ENCODE data around the gene PRKG1. TPM values are rescaled to one million over a fixed set of nuclear protein-coding genes. Genes with fewer than 3 reads are reported as not detected.

The PRKG1 gene
- total RNA-seq, 5 donors from 2014 or later (not counting 1 experiment from before 2014, with no cell fraction given): 0.03 to 0.26 (median 0.19) TPM; not detected in 1

DNA sequence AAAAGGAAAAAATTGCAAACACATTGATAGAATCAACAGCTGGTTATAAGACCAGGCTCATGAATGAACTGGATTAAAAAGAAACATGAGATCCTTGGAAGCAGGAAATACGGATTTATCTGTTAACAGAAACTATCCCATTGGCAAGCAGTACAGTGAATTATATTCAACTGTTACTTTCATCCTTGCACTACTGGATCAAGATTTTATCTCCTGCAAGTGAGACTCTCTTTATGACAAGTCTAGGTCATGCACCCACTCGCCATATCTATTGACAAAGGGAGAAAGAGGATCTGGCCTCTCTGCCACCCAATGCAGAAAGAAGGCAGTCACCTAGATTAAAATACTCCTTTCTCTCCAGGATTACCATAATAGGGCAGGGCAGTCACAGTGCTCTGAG, 583.7 kb downstream of the PRKG1 start:
- WGBS (ENCODE audit: insufficient coverage): no CpG with 5 or more reads among the region's 2 CpGs
- no peak overlapping the region for H3K4me3 Mint-ChIP-seq
- H3K27ac Mint-ChIP-seq: no peak overlapping the region
- H3K4me1 ChIP-seq (ENCODE audit: control insufficient read depth in 1 of 2, extremely low read depth in 1 of 2, insufficient read depth in 2 of 2, low read length in 2 of 2): no peaks in the 10 kb centered on the region
- no peak for ATAC-seq (replicated peaks in 1 of 4)
- no peaks in the 10 kb centered on the region for H3K36me3 ChIP-seq (ENCODE audit: control insufficient read depth in 2 of 2, extremely low read depth in 1 of 2, insufficient read depth in 1 of 2, low read length in 1 of 2)
- no peak overlapping the region for H3K4me3 ChIP-seq (ENCODE audit: control insufficient read depth in 1 of 2, extremely low read depth in 1 of 2, low read length in 1 of 2)
- peaks cover 12 to 24% of the 10 kb centered on the region in 2 donors for H3K27me3 Mint-ChIP-seq
- H3K27ac ChIP-seq (ENCODE audit: low read length): no peak overlapping the region
- POLR2A ChIA-PET: no interaction called here
- H3K9me3 Mint-ChIP-seq: no peaks in the 10 kb centered on the region
- CTCF ChIA-PET: no interaction called here
- no peaks in the 10 kb centered on the region for H3K9me3 ChIP-seq
- H3K4me1 Mint-ChIP-seq: no peaks in the 10 kb centered on the region
- no peaks in the 10 kb centered on the region for H3K27me3 ChIP-seq (replicated peaks in 1 of 2; ENCODE audit: control insufficient read depth in 2 of 2, extremely low read depth in 1 of 2, insufficient read depth in 2 of 2, low read length in 1 of 2)
- no peaks in the 10 kb centered on the region for H3K36me3 Mint-ChIP-seq
- DNase-seq: no peak

DNA sequence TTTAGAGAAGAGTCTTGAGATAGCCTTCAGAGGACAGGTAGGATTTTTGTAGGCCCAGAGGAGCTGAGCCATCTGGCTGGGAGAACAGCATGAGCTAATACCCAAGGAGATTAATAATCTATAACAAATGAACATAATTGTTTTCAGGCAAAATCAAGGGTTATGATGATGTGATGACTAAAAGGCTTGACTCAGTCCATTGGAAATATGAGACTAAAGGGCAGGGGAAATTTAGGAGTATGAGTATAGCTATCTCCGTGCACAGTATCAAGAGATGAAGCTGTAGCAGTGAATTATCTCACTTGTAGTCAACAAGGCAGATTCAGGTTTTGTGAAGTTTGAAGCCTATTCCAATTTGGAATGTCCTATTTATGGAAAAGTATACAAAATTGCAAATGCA, 585.1 kb downstream of the PRKG1 start:
- H3K27ac ChIP-seq (ENCODE audit: low read length): no peak overlapping the region
- ChIA-PET POLR2A (no interaction called here), CTCF (interaction anchor here in 1 of 2 donors (0.8 kb wide), 1 partner anchor 8 kb away, joined by 3 read pairs; no protein-coding TSS in a partner anchor)
- Mint-ChIP-seq H3K36me3 (no peaks in the 10 kb centered on the region), H3K9me3 (no peaks in the 10 kb centered on the region), H3K4me3 (no peak overlapping the region), H3K4me1 (no peaks in the 10 kb centered on the region), H3K27ac (no peak overlapping the region), H3K27me3 (peaks cover 12 to 21% of the 10 kb centered on the region in 2 donors)
- no peaks in the 10 kb centered on the region for H3K4me1 ChIP-seq (ENCODE audit: control insufficient read depth in 1 of 2, extremely low read depth in 1 of 2, insufficient read depth in 2 of 2, low read length in 2 of 2)
- H3K9me3 ChIP-seq: no peaks in the 10 kb centered on the region
- DNase-seq: no peak
- no CpG with 5 or more reads among the region's 1 CpG for WGBS (ENCODE audit: insufficient coverage)
- ATAC-seq (replicated peaks in 1 of 4): no peak
- no peaks in the 10 kb centered on the region for H3K27me3 ChIP-seq (replicated peaks in 1 of 2; ENCODE audit: control insufficient read depth in 2 of 2, extremely low read depth in 1 of 2, insufficient read depth in 2 of 2, low read length in 1 of 2)
- no peak overlapping the region for H3K4me3 ChIP-seq (ENCODE audit: control insufficient read depth in 1 of 2, extremely low read depth in 1 of 2, low read length in 1 of 2)
- no peaks in the 10 kb centered on the region for H3K36me3 ChIP-seq (ENCODE audit: control insufficient read depth in 2 of 2, extremely low read depth in 1 of 2, insufficient read depth in 1 of 2, low read length in 1 of 2)

DNA sequence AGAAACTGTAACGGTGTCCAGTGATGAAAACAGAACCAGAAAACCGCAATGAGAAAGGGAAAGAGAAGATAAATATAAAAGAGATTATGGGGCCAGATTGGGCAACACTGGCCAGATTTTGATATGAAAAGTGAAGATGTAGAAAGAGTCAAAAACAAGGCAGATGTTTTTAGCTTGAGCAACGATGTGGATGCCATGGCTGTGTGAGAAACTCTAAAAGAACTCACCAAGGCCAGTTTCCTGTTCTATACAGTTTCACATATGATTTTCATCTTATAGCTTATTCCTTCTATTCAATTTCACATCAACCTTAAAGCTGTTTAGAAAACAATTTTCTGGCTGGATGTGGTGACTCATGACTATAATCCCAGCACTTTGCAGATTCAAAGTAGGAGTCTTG, 588.8 kb downstream of the PRKG1 start:
- Mint-ChIP-seq H3K4me1 (no peaks in the 10 kb centered on the region), H3K27ac (no peak overlapping the region), H3K36me3 (no peaks in the 10 kb centered on the region), H3K4me3 (no peak overlapping the region), H3K27me3 (peaks cover 0 to 12% of the 10 kb centered on the region in 2 donors), H3K9me3 (no peaks in the 10 kb centered on the region)
- Histone ChIP-seq H3K4me3 (ENCODE audit: control insufficient read depth in 1 of 2, extremely low read depth in 1 of 2, low read length in 1 of 2) (no peak overlapping the region), H3K4me1 (ENCODE audit: control insufficient read depth in 1 of 2, extremely low read depth in 1 of 2, insufficient read depth in 2 of 2, low read length in 2 of 2) (no peaks in the 10 kb centered on the region), H3K36me3 (ENCODE audit: control insufficient read depth in 2 of 2, extremely low read depth in 1 of 2, insufficient read depth in 1 of 2, low read length in 1 of 2) (no peaks in the 10 kb centered on the region), H3K27me3 (replicated peaks in 1 of 2; ENCODE audit: control insufficient read depth in 2 of 2, extremely low read depth in 1 of 2, insufficient read depth in 2 of 2, low read length in 1 of 2) (no peaks in the 10 kb centered on the region), H3K9me3 (no peaks in the 10 kb centered on the region), H3K27ac (ENCODE audit: low read length) (no peak overlapping the region)
- ChIA-PET POLR2A (no interaction called here), CTCF (no interaction called here)
- ATAC-seq (replicated peaks in 1 of 4) (no peak), DNase-seq (no peak)
- WGBS (ENCODE audit: insufficient coverage): 74% methylated on average over 2 of the region's 3 CpGs

DNA sequence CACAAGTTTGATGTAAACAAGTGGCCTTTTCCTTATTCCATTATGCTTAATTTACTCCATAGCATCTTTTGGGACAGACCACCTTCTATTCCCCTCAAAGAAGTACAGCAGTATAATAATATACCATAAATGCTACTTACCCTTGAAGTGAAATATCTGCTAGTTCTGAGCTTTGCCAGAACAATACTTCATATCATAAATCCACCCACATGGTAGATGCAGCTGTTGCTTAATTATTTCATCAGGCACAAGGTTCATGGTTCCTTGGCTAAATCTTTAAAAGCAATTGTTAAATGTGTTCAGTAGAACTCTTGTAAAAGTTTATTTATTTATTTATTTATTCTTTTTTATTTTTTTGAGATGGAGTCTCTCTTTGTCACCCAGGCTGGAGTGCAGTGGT, 592.2 kb downstream of the PRKG1 start:
- ChIA-PET POLR2A (no interaction called here), CTCF (no interaction called here)
- H3K4me1 ChIP-seq (ENCODE audit: control insufficient read depth in 1 of 2, extremely low read depth in 1 of 2, insufficient read depth in 2 of 2, low read length in 2 of 2): no peaks in the 10 kb centered on the region

DNA sequence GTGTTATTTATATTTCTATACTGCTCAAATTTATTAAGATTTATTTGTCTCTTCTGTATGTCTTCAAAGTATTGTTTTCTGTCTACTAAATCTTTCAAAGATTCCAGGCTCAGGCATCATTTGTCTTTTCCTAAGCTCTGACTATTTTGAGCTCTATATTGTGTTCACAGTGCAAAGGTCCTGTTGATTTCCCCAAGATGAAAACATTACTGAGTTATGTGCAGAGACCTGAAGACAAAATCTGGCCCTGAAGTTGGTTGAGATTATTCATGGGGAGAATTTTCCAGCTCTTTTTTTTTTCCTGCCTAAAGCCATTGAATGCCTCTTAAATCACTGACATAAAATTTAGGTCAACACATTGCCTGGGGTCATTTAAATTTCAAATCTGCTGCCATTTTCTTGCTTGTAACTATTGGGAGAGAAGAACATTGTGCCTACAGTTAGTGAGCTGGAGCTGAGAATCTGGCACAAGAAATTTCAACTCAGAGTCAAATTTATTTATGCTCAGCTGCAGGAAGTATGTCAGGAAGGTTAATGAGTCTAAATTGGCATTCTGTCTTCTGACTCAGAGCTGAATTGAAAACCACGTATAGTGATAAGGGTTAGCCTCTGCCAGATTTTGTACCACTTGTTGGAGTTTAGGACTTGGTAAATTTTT, 593.5 kb downstream of the PRKG1 start:
- Histone ChIP-seq H3K27ac (ENCODE audit: low read length) (no peak overlapping the region), H3K9me3 (no peaks in the 10 kb centered on the region), H3K4me3 (ENCODE audit: control insufficient read depth in 1 of 2, extremely low read depth in 1 of 2, low read length in 1 of 2) (no peak overlapping the region), H3K27me3 (replicated peaks in 1 of 2; ENCODE audit: control insufficient read depth in 2 of 2, extremely low read depth in 1 of 2, insufficient read depth in 2 of 2, low read length in 1 of 2) (peaks cover 2% of the 10 kb centered on the region in 2 experiments), H3K4me1 (ENCODE audit: control insufficient read depth in 1 of 2, extremely low read depth in 1 of 2, insufficient read depth in 2 of 2, low read length in 2 of 2) (no peaks in the 10 kb centered on the region), H3K36me3 (ENCODE audit: control insufficient read depth in 2 of 2, extremely low read depth in 1 of 2, insufficient read depth in 1 of 2, low read length in 1 of 2) (no peaks in the 10 kb centered on the region)
- peaks cover 0 to 11% (median 2%) of the 10 kb centered on the region in 3 donors for H3K9me3 Mint-ChIP-seq
- H3K4me1 Mint-ChIP-seq: no peaks in the 10 kb centered on the region
- DNase-seq (no peak), ATAC-seq (replicated peaks in 1 of 4) (no peak)
- H3K4me3 Mint-ChIP-seq: no peak overlapping the region
- peaks cover 8 to 12% of the 10 kb centered on the region in 2 donors for H3K27me3 Mint-ChIP-seq
- 40% methylated on average over 1 of the region's 1 CpG for WGBS (ENCODE audit: insufficient coverage)
- no peak overlapping the region for H3K27ac Mint-ChIP-seq
- ChIA-PET POLR2A (interaction anchor here in 1 of 2 donors (0.6 kb wide), 1 partner anchor 13 kb away, joined by 3 read pairs; no protein-coding TSS in a partner anchor), CTCF (interaction anchor here in 1 of 2 donors (1.1 kb wide), 1 partner anchor 8 kb away, joined by 3 read pairs; no protein-coding TSS in a partner anchor)
- no peaks in the 10 kb centered on the region for H3K36me3 Mint-ChIP-seq

More for the DNA sequence above, 592.2 kb downstream of the PRKG1 start:
- Mint-ChIP-seq H3K4me3 (no peak overlapping the region), H3K9me3 (no peaks in the 10 kb centered on the region), H3K27me3 (peaks cover 5 to 16% of the 10 kb centered on the region in 2 donors), H3K36me3 (no peaks in the 10 kb centered on the region), H3K4me1 (no peaks in the 10 kb centered on the region), H3K27ac (no peak overlapping the region)
- H3K36me3 ChIP-seq (ENCODE audit: control insufficient read depth in 2 of 2, extremely low read depth in 1 of 2, insufficient read depth in 1 of 2, low read length in 1 of 2): no peaks in the 10 kb centered on the region
- H3K27ac ChIP-seq (ENCODE audit: low read length): no peak overlapping the region
- ATAC-seq (replicated peaks in 1 of 4): no peak
- DNase-seq: no peak
- H3K4me3 ChIP-seq (ENCODE audit: control insufficient read depth in 1 of 2, extremely low read depth in 1 of 2, low read length in 1 of 2): no peak overlapping the region
- no peaks in the 10 kb centered on the region for H3K9me3 ChIP-seq
- H3K27me3 ChIP-seq (replicated peaks in 1 of 2; ENCODE audit: control insufficient read depth in 2 of 2, extremely low read depth in 1 of 2, insufficient read depth in 2 of 2, low read length in 1 of 2): peaks cover 2% of the 10 kb centered on the region in 2 experiments

DNA sequence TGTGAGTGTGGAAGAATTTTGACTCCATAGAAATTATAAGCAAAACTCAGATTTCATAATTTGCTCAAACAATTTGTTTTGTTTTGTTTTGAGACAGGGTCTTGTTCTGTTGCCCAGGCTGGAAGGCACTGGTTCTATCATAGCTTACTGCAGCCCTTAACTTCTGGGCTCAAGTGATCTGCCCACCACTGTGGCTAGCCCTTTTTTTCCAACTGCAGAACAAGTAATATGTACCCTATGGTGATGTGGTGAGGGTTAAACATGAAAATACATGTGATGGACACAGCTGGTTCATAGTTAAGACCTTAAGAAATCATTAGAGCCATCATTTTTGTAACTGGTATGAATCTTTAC, 594.0 kb downstream of the PRKG1 start:
- H3K4me1 ChIP-seq (ENCODE audit: control insufficient read depth in 1 of 2, extremely low read depth in 1 of 2, insufficient read depth in 2 of 2, low read length in 2 of 2): no peaks in the 10 kb centered on the region
- Mint-ChIP-seq H3K36me3 (no peaks in the 10 kb centered on the region), H3K9me3 (peaks cover 2 to 11% (median 3%) of the 10 kb centered on the region in 3 donors), H3K27me3 (peaks cover 8 to 15% of the 10 kb centered on the region in 2 donors), H3K4me1 (no peaks in the 10 kb centered on the region), H3K4me3 (no peak overlapping the region), H3K27ac (no peak overlapping the region)
- ATAC-seq (replicated peaks in 1 of 4) (no peak), DNase-seq (no peak)
- H3K4me3 ChIP-seq (ENCODE audit: control insufficient read depth in 1 of 2, extremely low read depth in 1 of 2, low read length in 1 of 2): no peak overlapping the region
- no peak overlapping the region for H3K27ac ChIP-seq (ENCODE audit: low read length)
- POLR2A ChIA-PET: interaction anchor here in 1 of 2 donors (0.6 kb wide), 1 partner anchor 12 kb away, joined by 3 read pairs; no protein-coding TSS in a partner anchor
- no peaks in the 10 kb centered on the region for H3K36me3 ChIP-seq (ENCODE audit: control insufficient read depth in 2 of 2, extremely low read depth in 1 of 2, insufficient read depth in 1 of 2, low read length in 1 of 2)
- CTCF ChIA-PET: interaction anchor here in 1 of 2 donors (1.1 kb wide), 1 partner anchor 9 kb away, joined by 3 read pairs; no protein-coding TSS in a partner anchor
- H3K27me3 ChIP-seq (replicated peaks in 1 of 2; ENCODE audit: control insufficient read depth in 2 of 2, extremely low read depth in 1 of 2, insufficient read depth in 2 of 2, low read length in 1 of 2): peaks cover 2% of the 10 kb centered on the region in 2 experiments
- H3K9me3 ChIP-seq: no peaks in the 10 kb centered on the region
